Measurements from ENCODE around the gene RPS5.
A peak's percentile ranks its signal among the peaks of the same experiment; 100 is the strongest.

RPS5 gene

DNA sequence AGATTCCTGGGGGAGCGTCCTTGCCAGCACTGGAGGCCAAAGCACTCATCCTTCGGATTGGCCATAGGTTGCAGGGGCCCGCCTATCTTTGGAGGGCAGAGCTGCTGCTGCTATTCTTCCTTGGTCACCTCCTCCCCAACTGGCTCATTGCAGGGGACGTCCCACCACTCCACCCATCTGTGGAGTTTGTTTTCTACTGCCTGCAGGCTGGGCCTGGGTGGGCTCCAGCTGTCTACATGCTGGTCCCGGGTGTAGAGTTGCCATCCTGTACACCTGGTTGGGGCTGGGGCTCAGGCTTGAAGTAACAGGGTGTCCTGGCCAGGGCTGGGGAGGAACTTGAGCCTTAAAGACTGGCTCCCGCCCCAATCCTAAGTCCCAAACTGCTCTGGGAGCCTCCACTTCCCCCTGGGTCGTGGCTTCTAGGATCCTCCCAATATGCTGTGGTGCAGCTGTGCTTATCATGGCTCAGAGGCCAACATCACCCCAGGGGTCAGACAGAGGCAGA, 10.5 kb downstream of the RPS5 start:
- no peak for DNase-seq
- in situ Hi-C loops (cut with HindIII; ENCODE audit: low pct_ligation_motif_present, low sequenced_read_pairs) = no loop called here
- no peak overlapping the region for H3K4me3 ChIP-seq (ENCODE audit: low read depth, low read length)
- peaks cover 28% of the 10 kb centered on the region for H3K36me3 ChIP-seq (replicated peaks)
- H3K27ac ChIP-seq = no peak overlapping the region
- H3K27me3 ChIP-seq (replicated peaks) = no peaks in the 10 kb centered on the region
- no peak for TF ChIP-seq CTCF (IDR thresholded peaks at IDR 0.05; ENCODE audit: low read depth, low read length, missing control alignments)

- Histone ChIP-seq H3K4me3 (ENCODE audit: low read depth, low read length) (no peak overlapping the region), H3K27ac (no peak overlapping the region), H3K27me3 (replicated peaks) (no peaks in the 10 kb centered on the region), H3K36me3 (replicated peaks) (peaks cover 23% of the 10 kb centered on the region)
- no peak for DNase-seq
- in situ Hi-C loops (cut with HindIII; ENCODE audit: low pct_ligation_motif_present, low sequenced_read_pairs) = no loop called here
- no peak for TF ChIP-seq CTCF (IDR thresholded peaks at IDR 0.05; ENCODE audit: low read depth, low read length, missing control alignments)
These were observed 11.0 kb downstream of the RPS5 start for GRCh38 chr19:58398087-58398486.

GRCh38 chr19:58398545-58398944, 11.5 kb downstream of the RPS5 start:
- Histone ChIP-seq H3K36me3 (replicated peaks) (peaks cover 19% of the 10 kb centered on the region), H3K27me3 (replicated peaks) (no peaks in the 10 kb centered on the region), H3K4me3 (ENCODE audit: low read depth, low read length) (no peak overlapping the region), H3K27ac (no peak overlapping the region)
- DNase-seq = no peak
- in situ Hi-C loops (cut with HindIII; ENCODE audit: low pct_ligation_motif_present, low sequenced_read_pairs) = no loop called here
- TF ChIP-seq CTCF (IDR thresholded peaks at IDR 0.05; ENCODE audit: low read depth, low read length, missing control alignments) = no peak

DNA sequence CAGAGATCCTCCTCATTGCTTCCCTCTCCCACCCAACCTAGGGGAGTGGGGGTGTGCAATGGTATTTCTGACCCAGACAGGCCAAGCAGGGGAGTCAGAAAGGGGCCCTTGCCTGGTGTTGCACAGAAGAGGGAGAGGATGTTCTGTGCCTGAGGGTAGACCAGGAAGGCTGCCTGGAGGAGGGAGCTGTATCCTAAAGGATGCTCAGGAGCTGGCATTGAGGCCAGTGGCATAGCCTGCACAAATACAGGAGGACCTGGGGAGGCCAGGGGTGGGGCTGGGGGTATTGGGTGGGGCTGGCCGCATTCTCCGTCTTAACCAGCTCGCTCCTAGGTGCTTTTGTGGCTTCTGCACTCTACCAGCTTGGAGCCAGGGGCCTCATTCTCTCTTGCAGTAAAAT, 12.8 kb downstream of the RPS5 start:
- in situ Hi-C loops (cut with HindIII; ENCODE audit: low pct_ligation_motif_present, low sequenced_read_pairs) = no loop called here
- Histone ChIP-seq H3K4me3 (ENCODE audit: low read depth, low read length) (no peak overlapping the region), H3K27ac (no peak overlapping the region), H3K36me3 (replicated peaks) (peaks cover 6% of the 10 kb centered on the region), H3K27me3 (replicated peaks) (no peaks in the 10 kb centered on the region)
- TF ChIP-seq CTCF (IDR thresholded peaks at IDR 0.05; ENCODE audit: low read depth, low read length, missing control alignments) = no peak
- DNase-seq = no peak

DNA sequence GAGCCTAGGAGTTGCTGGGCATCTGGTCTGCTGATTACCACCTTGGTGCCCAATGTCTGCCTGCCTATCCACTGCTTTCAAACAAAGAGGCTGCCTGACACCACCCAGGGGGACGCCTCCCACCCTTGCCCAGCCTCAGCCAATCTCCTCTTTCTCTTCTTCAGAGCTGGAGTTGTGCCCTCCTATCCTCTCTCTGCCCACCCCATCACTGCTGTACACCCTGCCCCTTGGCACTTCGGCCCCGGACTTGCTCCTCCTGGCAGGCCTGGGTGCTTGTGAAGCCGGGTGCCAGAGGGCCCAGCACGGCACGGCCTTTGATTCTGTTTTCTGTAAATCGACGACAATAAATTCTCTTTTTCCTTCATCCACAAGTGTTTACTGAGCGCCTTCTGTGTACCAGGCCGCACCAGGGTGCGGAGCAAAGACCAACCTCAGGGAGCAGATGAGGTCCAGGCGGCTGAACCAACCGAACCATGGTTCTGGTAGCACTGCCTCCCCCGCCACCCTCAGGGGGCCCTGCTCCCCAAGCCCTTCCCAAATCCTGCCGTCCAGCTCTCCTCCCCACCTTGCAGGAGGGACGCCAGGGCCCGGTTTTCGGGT, 13.3 kb downstream of the RPS5 start:
- TF ChIP-seq CTCF (IDR thresholded peaks at IDR 0.05; ENCODE audit: low read depth, low read length, missing control alignments) = no peak
- Histone ChIP-seq H3K27ac (no peak overlapping the region), H3K36me3 (replicated peaks) (peaks cover 1% of the 10 kb centered on the region), H3K27me3 (replicated peaks) (no peaks in the 10 kb centered on the region), H3K4me3 (ENCODE audit: low read depth, low read length) (peak overlapping the region; percentile 60)
- in situ Hi-C loops (cut with HindIII; ENCODE audit: low pct_ligation_motif_present, low sequenced_read_pairs) = no loop called here
- DNase-seq = no peak

Data from brain microvascular endothelial cell (primary cell).